Measurements from ENCODE around the gene TAF6L. TPM values are rescaled to one million over a fixed set of nuclear protein-coding genes. Genes with fewer than 3 reads are reported as not detected.
A peak's percentile ranks its signal among the peaks of the same experiment; 100 is the strongest.

The TAF6L gene
- total and polyA plus RNA-seq, 9 of the 15 experiments (the other 6 are each of a cell fraction or from before 2014, with no cell fraction given), result 0.04 to 45.5 (median 20.8) TPM

- TF ChIP-seq CREB3L1 (IDR thresholded peaks at IDR 0.05; ENCODE audit: borderline replicate concordance, low read depth), result peak; percentile 35; the same call in 1 of the 2 replicates
- no peak for TF ChIP-seq TRIM24 (IDR thresholded peaks at IDR 0.05)
- TF ChIP-seq PHB2 (IDR thresholded peaks at IDR 0.05; ENCODE audit: low read depth), result no peak
- TF ChIP-seq CHD4 (IDR thresholded peaks at IDR 0.05; ENCODE audit: insufficient read depth, insufficient replicate concordance, low read depth, low read length, poor library complexity, severe bottlenecking), result no peak
- TF ChIP-seq ERF (CRISPR knock-in tag; IDR thresholded peaks at IDR 0.05), result 0 out of 2 replicates have a peak, but pooled peaks have one; percentile 79
- TF ChIP-seq FOSL1 (tag; conservative IDR thresholded peaks at IDR 0.05), result no peak; the same call in 1 of the 2 replicates
- TF ChIP-seq MECOM (CRISPR knock-in tag; IDR thresholded peaks at IDR 0.05), result no peak
- TF ChIP-seq BCOR (IDR thresholded peaks at IDR 0.05), result no peak
- peak; percentile 77; the same call in 1 of the 2 replicates for TF ChIP-seq PHF8 (IDR thresholded peaks at IDR 0.05; ENCODE audit: borderline replicate concordance, low read length)
- no peak for TF ChIP-seq ZNF436 (CRISPR knock-in tag; IDR thresholded peaks at IDR 0.05)
- no peak for TF ChIP-seq E4F1 (CRISPR knock-in tag; IDR thresholded peaks at IDR 0.05; ENCODE audit: borderline replicate concordance)
- TF ChIP-seq RAD51 (IDR thresholded peaks at IDR 0.05; ENCODE audit: borderline replicate concordance, low read depth), result no peak
- no peak for TF ChIP-seq ZFP91 (CRISPR knock-in tag; IDR thresholded peaks at IDR 0.05)
- no peak for TF ChIP-seq POU5F1 (IDR thresholded peaks at IDR 0.05; ENCODE audit: borderline replicate concordance, low read depth, low read length, partially characterized antibody)
- no peak for TF ChIP-seq ZNF212 (CRISPR knock-in tag; IDR thresholded peaks at IDR 0.05)
- TF ChIP-seq, protein P1, sequence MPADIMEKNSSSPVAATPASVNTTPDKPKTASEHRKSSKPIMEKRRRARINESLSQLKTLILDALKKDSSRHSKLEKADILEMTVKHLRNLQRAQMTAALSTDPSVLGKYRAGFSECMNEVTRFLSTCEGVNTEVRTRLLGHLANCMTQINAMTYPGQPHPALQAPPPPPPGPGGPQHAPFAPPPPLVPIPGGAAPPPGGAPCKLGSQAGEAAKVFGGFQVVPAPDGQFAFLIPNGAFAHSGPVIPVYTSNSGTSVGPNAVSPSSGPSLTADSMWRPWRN (IDR thresholded peaks at IDR 0.05; ENCODE audit: low read depth), result no peak
- no peak for TF ChIP-seq ZNF431 (CRISPR knock-in tag; IDR thresholded peaks at IDR 0.05)
- peak; percentile 14 for TF ChIP-seq HDAC3 (IDR thresholded peaks at IDR 0.05; ENCODE audit: borderline replicate concordance, partially characterized antibody)
- TF ChIP-seq CREM (IDR thresholded peaks at IDR 0.05; ENCODE audit: low read depth), result peak; percentile 34; the same call in 1 of the 2 replicates
- no peak for TF ChIP-seq BRF1 (IDR thresholded peaks at IDR 0.05; ENCODE audit: borderline replicate concordance, extremely low read depth, insufficient read length)
- no peak for TF ChIP-seq DLX4 (CRISPR knock-in tag; IDR thresholded peaks at IDR 0.05)
- TF ChIP-seq NFRKB (IDR thresholded peaks at IDR 0.05; ENCODE audit: low read depth), result no peak
These were observed 42.8 kb upstream of the TAF6L start, which contains the start of gene TTC9C (continued) for GRCh38 chr11:62728171-62728988.
